B cell (primary cell): ENCODE data around the gene YOD1. TPM values are rescaled to one million over a fixed set of nuclear protein-coding genes. Genes with fewer than 3 reads are reported as not detected.

Source experiments
- ATAC-seq: fragments of 200-7000 bp; cut with Tn5 transposase; one replicate; pipeline ENCODE4 v1.10.0; 2021; ENCODE audit warnings: low read depth, mild to moderate bottlenecking, moderate number of reproducible peaks, moderate library complexity
- CTCF ChIA-PET: fragments of 350-600 bp; sonication (Branson Sonifier 250); formaldehyde crosslinking; loops from one replicate; lab custom pipeline; 2021; ENCODE audit warnings: antibody characterized with exemption, inconsistent platforms; lab: Charles Lee
- POLR2A ChIA-PET: fragments of 350-600 bp; sonication (Branson Sonifier 250); formaldehyde crosslinking; loops from one replicate; lab custom pipeline; 2021; ENCODE audit warnings: antibody characterized with exemption; lab: Charles Lee
- DNase-seq: peaks from one replicate; pipeline ENCODE4 v3.0.0; 2013
- H2AFZ ChIP-seq: 2 replicates; pipeline ENCODE4 v1.6.1; 2012; ENCODE audit warnings: mild to moderate bottlenecking, low read depth, low read length; ENCODE audit not compliant: insufficient read depth, poor library complexity, severe bottlenecking
- H3K27ac ChIP-seq, 2 donors: 1 replicate in 1 of 2; 2 replicates in 1 of 2; pipeline ENCODE4 v1.5.1; 2012 to 2013; ENCODE audit warnings: low read length in 2 of 2, mild to moderate bottlenecking in 2 of 2, moderate library complexity in 1 of 2
- H3K27me3 ChIP-seq, 4 experiments: fragments of 200-600 bp in 1 of 4; sonication (generic) in 1 of 4; replicated peaks in 1 of 4; 1 replicate in 2 of 4; 2 replicates in 2 of 4; pipeline versions ENCODE4 v1.6.1 to v1.7.0; 2013 to 2016; ENCODE audit warnings: low read length in 3 of 4, mild to moderate bottlenecking in 2 of 4, mixed read lengths in 1 of 4, moderate library complexity in 1 of 4; ENCODE audit not compliant: insufficient read depth in 4 of 4, control insufficient read depth in 3 of 4; ENCODE audit errors: control extremely low read depth in 1 of 4
- H3K36me3 ChIP-seq, 2 experiments: replicated peaks in 1 of 2; 1 replicate in 1 of 2; 2 replicates in 1 of 2; pipeline versions ENCODE4 v1.6.1 to v1.7.1; 2013; ENCODE audit warnings: low read length in 1 of 2; ENCODE audit not compliant: insufficient read depth in 2 of 2, control insufficient read depth in 1 of 2; ENCODE audit errors: control extremely low read depth in 1 of 2, extremely low read depth in 1 of 2
- H3K4me1 ChIP-seq, 2 donors: fragments of 200-600 bp in 1 of 2; sonication (generic) in 1 of 2; 1 replicate in 1 of 2; 2 replicates in 1 of 2; pipeline versions ENCODE4 v1.5.1 to v1.6.1; 2013 to 2017; ENCODE audit warnings: low read length in 2 of 2; ENCODE audit not compliant: control insufficient read depth in 2 of 2, insufficient read depth in 2 of 2
- H3K4me2 ChIP-seq: replicated peaks from 2 replicates; pipeline ENCODE3; 2012; ENCODE audit warnings: mild to moderate bottlenecking, low read depth, low read length; ENCODE audit not compliant: poor library complexity, severe bottlenecking
- H3K4me3 ChIP-seq, 5 experiments: fragments of 200-600 bp in 1 of 5; sonication (generic) in 1 of 5; 1 replicate in 3 of 5; 2 replicates in 2 of 5; pipeline versions ENCODE4 v1.5.1 to v1.7.0; 2011 to 2016; ENCODE audit warnings: low read length in 4 of 5, mild to moderate bottlenecking in 4 of 5, low read depth in 2 of 5, control low read depth in 1 of 5, moderate library complexity in 1 of 5; ENCODE audit not compliant: insufficient read depth in 1 of 5; ENCODE audit errors: control extremely low read depth in 1 of 5, extremely low read depth in 1 of 5
- H3K79me2 ChIP-seq: fragments of 200-600 bp; sonication (generic); one replicate; pipeline ENCODE4 v1.6.0; 2016; ENCODE audit warnings: low read length; ENCODE audit not compliant: control insufficient read depth, insufficient read depth
- H3K9ac ChIP-seq: fragments of 200-600 bp; sonication (generic); 2 replicates; pipeline ENCODE4 v1.6.1; 2017; ENCODE audit warnings: mild to moderate bottlenecking, low read length, moderate library complexity
- H3K9me3 ChIP-seq, 3 donors: one replicate each; pipeline versions ENCODE4 v1.6.1 to v1.7.1; 2013; ENCODE audit warnings: low read length in 2 of 3; ENCODE audit not compliant: control insufficient read depth in 2 of 3, insufficient read depth in 1 of 3; ENCODE audit errors: control extremely low read depth in 1 of 3
- H4K20me1 ChIP-seq: 2 replicates; pipeline ENCODE4 v1.6.0; 2012; ENCODE audit warnings: mild to moderate bottlenecking, low read length; ENCODE audit not compliant: insufficient read depth, control insufficient read depth, poor library complexity, severe bottlenecking
- H3K27ac Mint-ChIP-seq: one replicate; pipeline ENCODE4 v1.8.0; 2021; ENCODE audit warnings: mixed read lengths
- H3K27me3 Mint-ChIP-seq: one replicate; pipeline ENCODE4 v1.8.0; 2021; ENCODE audit warnings: mixed read lengths
- H3K4me1 Mint-ChIP-seq: one replicate; pipeline ENCODE4 v1.8.0; 2021; ENCODE audit warnings: mixed read lengths
- H3K4me3 Mint-ChIP-seq: one replicate; pipeline ENCODE4 v1.8.0; 2021; ENCODE audit warnings: mixed read lengths
- H3K9me3 Mint-ChIP-seq: one replicate; pipeline ENCODE4 v1.8.0; 2022; ENCODE audit warnings: mixed read lengths; ENCODE audit not compliant: insufficient read depth
- EZH2 ChIP-seq: IDR thresholded peaks from 2 replicates; pipeline ENCODE4 v1.6.1; 2012; ENCODE audit warnings: borderline replicate concordance, low read depth, mild to moderate bottlenecking, moderate library complexity, low read length; ENCODE audit not compliant: insufficient read depth, poor library complexity, severe bottlenecking
- WGBS: methylation state at CpG from one replicate; pipeline ENCODE4 v1.1.5; 2013; ENCODE audit warnings: missing lambda C conversion rate; ENCODE audit not compliant: insufficient coverage; 5-methylcytosine and 5-hydroxymethylcytosine counted together
- intact Hi-C: fragments of 100-400 bp; cut with micrococcal nuclease; formaldehyde crosslinking; loops from one replicate; pipeline ENCODE4 v1.10.0; 2022
- polyA plus RNA-seq: library from polyadenylated mRNA; depleted of rRNA; stranded (reverse); fragments of >200 nt; gene quantifications from 2 replicates; pipeline ENCODE4 v1.2.3, GENCODE V29; 2012
- total RNA-seq, 2 donors: library from RNA; stranded (reverse); fragments of 120-200 nt in 1 of 2; gene quantifications; 1 replicate in 1 of 2; 2 replicates in 1 of 2; pipeline versions ENCODE4 v1.2.3 to v1.2.4, GENCODE V29; 2013 to 2022
- TF ChIP-seq, protein P1 (sequence below): fragments of 200-600 bp; IDR thresholded peaks from one replicate; pipeline ENCODE4 v1.8.0; 2022; ENCODE audit warnings: antibody characterized with exemption, mild to moderate bottlenecking

The YOD1 gene
- total and polyA plus RNA-seq, 2 donors (not counting 1 experiment from before 2014, with no cell fraction given): 2.3 to 9.4 TPM

DNA sequence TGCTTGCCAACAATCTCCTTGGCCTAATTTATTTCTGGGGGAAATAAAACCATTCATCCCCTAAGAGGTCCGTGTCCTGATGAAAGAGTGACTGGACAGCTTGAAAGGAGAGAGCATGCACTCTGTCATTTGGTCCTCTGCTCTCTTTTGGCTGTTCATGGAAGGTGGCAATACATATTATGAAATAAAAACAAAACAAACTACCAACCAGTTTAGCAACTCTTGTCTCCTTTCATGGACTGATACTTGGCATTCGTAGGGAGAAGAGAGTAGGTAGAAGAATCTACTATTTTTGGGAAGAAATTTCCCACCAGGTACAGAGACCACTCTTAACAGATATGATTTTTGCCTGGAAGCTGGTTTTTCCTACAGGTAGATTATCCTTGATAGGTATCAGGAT lies 17.7 kb downstream of the YOD1 start:
- ChIA-PET POLR2A (no interaction called here), CTCF (interaction anchor here (0.9 to 1.2 kb wide), 4 partner anchors 15 to 372 kb away, joined by 3 to 5 read pairs (median 3); no protein-coding TSS in a partner anchor)
- H3K4me1 Mint-ChIP-seq: no peaks in the 10 kb centered on the region
- H3K4me3 ChIP-seq: no peak overlapping the region
- peaks cover 59% of the 10 kb centered on the region for H3K27me3 Mint-ChIP-seq
- H3K27ac ChIP-seq: no peak overlapping the region
- no peaks in the 10 kb centered on the region for H3K36me3 ChIP-seq
- no peaks in the 10 kb centered on the region for H4K20me1 ChIP-seq
- no CpG with 5 or more reads among the region's 2 CpGs for WGBS
- H3K27me3 ChIP-seq: peaks cover 0 to 28% (median 13%) of the 10 kb centered on the region in 4 experiments
- no peak overlapping the region for H3K9ac ChIP-seq
- ATAC-seq (no peak), DNase-seq (no peak)
- H2AFZ ChIP-seq: no peak overlapping the region
- H3K9me3 Mint-ChIP-seq: no peaks in the 10 kb centered on the region
- no peak overlapping the region for H3K4me3 Mint-ChIP-seq
- TF ChIP-seq, protein P1, sequence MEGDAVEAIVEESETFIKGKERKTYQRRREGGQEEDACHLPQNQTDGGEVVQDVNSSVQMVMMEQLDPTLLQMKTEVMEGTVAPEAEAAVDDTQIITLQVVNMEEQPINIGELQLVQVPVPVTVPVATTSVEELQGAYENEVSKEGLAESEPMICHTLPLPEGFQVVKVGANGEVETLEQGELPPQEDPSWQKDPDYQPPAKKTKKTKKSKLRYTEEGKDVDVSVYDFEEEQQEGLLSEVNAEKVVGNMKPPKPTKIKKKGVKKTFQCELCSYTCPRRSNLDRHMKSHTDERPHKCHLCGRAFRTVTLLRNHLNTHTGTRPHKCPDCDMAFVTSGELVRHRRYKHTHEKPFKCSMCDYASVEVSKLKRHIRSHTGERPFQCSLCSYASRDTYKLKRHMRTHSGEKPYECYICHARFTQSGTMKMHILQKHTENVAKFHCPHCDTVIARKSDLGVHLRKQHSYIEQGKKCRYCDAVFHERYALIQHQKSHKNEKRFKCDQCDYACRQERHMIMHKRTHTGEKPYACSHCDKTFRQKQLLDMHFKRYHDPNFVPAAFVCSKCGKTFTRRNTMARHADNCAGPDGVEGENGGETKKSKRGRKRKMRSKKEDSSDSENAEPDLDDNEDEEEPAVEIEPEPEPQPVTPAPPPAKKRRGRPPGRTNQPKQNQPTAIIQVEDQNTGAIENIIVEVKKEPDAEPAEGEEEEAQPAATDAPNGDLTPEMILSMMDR: no peak
- no peak for TF ChIP-seq EZH2
- no peak overlapping the region for H3K27ac Mint-ChIP-seq
- no peaks in the 10 kb centered on the region for H3K9me3 ChIP-seq
- no peak overlapping the region for H3K4me2 ChIP-seq
- H3K4me1 ChIP-seq: no peaks in the 10 kb centered on the region
- intact Hi-C loops: no loop called here
- H3K79me2 ChIP-seq: no peaks in the 10 kb centered on the region

GRCh38 chr1:207032528-207033017 lies 18.4 kb downstream of the YOD1 start, which contains the start of gene C1orf116:
TSS of gene C1orf116 (minus strand) at chr1:207032756. CDS start at chr1:207027598, 5,158 bp downstream.
- intact Hi-C loops: no loop called here
- Histone ChIP-seq H3K9me3 (no peaks in the 10 kb centered on the region), H4K20me1 (no peaks in the 10 kb centered on the region), H3K4me2 (no peak within 1 kb of the TSS), H3K27me3 (peaks cover 0 to 28% (median 14%) of the 10 kb centered on the region in 4 experiments), H3K4me1 (no peaks in the 10 kb centered on the region), H3K36me3 (no peaks in the 10 kb centered on the region), H3K27ac (no peak within 1 kb of the TSS), H3K79me2 (no peaks in the 10 kb centered on the region), H3K4me3 (no peak within 1 kb of the TSS), H2AFZ (no peak within 1 kb of the TSS), H3K9ac (no peak within 1 kb of the TSS)
- no CpG with 5 or more reads among the region's 1 CpG for WGBS
- Mint-ChIP-seq H3K27ac (no peak within 1 kb of the TSS), H3K9me3 (no peaks in the 10 kb centered on the region), H3K4me1 (no peaks in the 10 kb centered on the region), H3K4me3 (no peak within 1 kb of the TSS), H3K27me3 (peaks cover 62% of the 10 kb centered on the region)
- DNase-seq: no peak
- no peak for ATAC-seq
- ChIA-PET CTCF (interaction anchor here (0.8 to 1.2 kb wide), 4 partner anchors 15 to 466 kb away, joined by 3 to 5 read pairs (median 3); no protein-coding TSS in a partner anchor), POLR2A (no interaction called here)
- TF ChIP-seq, protein P1: no peak
- TF ChIP-seq EZH2: no peak
